ENCODE data around the gene NSUN3. TPM values are rescaled to one million over a fixed set of nuclear protein-coding genes. Genes with fewer than 3 reads are reported as not detected.

Gene NSUN3
- total and polyA plus RNA-seq, 7 donors: 7.3 to 16.0 (median 9.0) TPM

Other genes starting within 250 kb of the NSUN3 start
- 10 to 100 TPM; 17.8 to 31.4 (median 24.8) TPM for gene PROS1, start 89.2 kb upstream of the NSUN3 start, total RNA-seq
- 10 to 100 TPM in 1 of 3 donors, 1 to 10 TPM in 2; 2.8 to 25.2 (median 5.4) TPM for gene PROS1, start 89.2 kb upstream of the NSUN3 start, polyA plus RNA-seq
- gene ARL13B, start 82.9 kb upstream of the NSUN3 start, total RNA-seq: 10 to 100 TPM in 3 of 4 donors, 1 to 10 TPM in 1; 9.6 to 14.0 (median 12.8) TPM
- gene ARL13B, start 82.9 kb upstream of the NSUN3 start, polyA plus RNA-seq: 1 to 10 TPM; 1.8 to 3.7 (median 2.5) TPM
- gene STX19, start 34.5 kb upstream of the NSUN3 start, total RNA-seq: not detected
- 10 to 100 TPM; 13.1 to 49.9 (median 34.2) TPM for gene STX19, start 34.5 kb upstream of the NSUN3 start, polyA plus RNA-seq
- 1 to 10 TPM; 3.0 to 5.4 (median 4.5) TPM for gene DHFR2, start 145 bp upstream of the NSUN3 start, total RNA-seq
- 1 to 10 TPM; 1.2 to 4.7 (median 1.2) TPM for gene DHFR2, start 145 bp upstream of the NSUN3 start, polyA plus RNA-seq